GM19372 (cell line): ENCODE results near the gene SMCHD1.
"Not testable (repeated sequence)": the region's sequence is repeated elsewhere in the genome, so short reads cannot be mapped to it uniquely, and the experiment has no call there.

Source experiments
- ATAC-seq: cut with Tn5 transposase; IDR thresholded peaks from one replicate; pipeline ENCODE4 v1.9.1; 2021; ENCODE audit warnings: mild to moderate bottlenecking, low read depth, moderate library complexity; ENCODE audit not compliant: unreplicated experiment

Gene SMCHD1

DNA sequence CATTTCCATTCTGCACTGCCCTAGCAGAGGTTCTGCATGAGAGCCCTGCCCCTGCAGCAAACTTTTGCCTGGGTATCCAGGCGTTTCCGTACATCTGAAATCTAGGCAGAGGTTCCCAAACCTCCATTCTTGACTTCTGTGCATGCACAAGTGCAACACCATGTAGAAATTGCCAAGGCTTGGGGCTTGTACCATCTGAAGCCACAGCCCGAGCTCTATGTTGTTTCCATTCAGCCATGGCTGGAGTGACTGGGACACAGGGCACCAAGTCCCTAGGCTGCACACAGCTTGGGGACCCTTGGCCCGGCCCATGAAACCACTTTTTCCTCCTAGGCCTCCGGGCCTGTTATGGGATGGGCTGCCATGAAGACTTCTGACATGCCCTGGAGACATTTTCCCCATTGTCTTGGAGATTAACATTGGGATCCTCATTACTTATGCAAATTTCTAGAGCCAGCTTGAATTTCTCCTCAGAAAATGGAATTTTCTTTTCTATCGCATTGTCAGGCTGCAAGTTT, 154.2 kb downstream of the SMCHD1 start:
- ATAC-seq, result not testable (repeated sequence)

DNA sequence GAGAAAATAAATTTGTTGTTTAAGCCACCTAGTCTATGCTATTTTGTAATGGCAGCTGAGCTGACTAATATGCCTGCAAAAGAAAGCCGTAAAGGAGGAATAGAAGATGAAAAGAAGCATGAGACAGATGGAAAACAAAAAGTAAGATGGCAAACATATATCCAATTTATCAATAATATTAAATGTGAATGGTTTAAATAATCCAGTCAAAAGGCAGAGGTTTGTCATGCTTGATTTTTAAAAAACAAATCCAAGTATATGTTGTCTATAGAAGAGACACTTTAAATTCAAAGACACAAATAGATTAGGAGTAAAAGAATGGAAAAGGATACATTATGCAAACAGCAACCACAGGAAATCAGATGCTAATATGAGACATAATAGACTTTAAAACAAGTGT, 155.9 kb downstream of the SMCHD1 start:
- ATAC-seq, result no peak

DNA sequence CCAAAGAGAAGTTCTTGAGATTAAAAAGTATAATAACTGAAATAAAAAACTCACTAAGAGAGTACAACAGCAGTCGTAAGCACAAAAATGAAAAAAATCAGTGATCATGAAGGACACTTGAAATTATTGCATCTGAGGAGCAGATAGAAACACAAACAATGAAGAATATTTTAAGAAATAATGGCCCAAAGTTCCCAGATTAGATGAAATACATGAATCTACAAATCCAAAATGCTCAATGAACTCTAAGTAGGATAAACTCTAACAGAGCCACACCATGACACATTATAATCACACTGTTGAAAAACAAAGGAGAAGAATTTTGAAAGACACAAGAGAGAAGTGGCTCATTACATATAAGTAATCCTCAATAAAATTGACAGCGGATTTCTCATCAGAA, 159.4 kb downstream of the SMCHD1 start:
- no peak for ATAC-seq

DNA sequence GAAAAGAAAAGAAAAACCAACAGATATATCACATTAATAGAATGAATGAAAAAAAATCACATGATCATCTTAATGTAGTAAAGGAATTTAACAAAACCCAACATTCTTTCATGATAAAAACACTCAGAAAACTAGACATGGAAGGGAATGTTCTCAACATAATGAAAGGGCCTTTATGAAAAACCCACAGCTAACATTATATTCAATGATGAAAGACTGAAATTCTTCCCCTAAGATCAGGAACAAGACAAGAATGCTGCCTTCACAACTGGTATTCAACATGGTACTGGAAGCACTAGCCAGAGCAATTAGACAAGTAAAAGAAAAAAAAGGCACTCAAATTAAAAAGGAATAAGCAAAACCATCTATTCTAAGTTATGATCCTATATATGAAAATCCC, 162.8 kb downstream of the SMCHD1 start:
- no peak for ATAC-seq

DNA sequence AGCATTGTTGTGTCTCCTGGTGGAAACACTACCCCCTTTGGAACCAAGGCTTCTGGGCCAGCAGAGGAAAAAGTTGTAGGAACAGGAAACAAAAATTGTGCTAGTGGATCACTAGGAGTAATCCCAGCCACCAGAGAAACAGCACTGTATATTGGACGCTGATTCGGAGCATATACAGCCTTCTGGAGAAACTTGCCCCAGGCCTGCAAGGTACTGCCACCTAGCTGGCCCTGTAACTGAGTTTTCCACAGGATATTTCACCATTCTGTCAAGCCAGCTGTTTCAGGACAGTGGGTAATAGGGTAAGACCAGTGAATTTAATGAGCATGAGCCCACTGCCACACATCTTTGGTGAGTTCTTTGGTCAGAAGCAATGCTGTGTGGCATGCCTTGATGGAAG, 166.2 kb downstream of the SMCHD1 start:
- ATAC-seq, result no peak

GRCh38 chr18:2822213-2822921, 166.8 kb downstream of the SMCHD1 start:
- ATAC-seq, result no peak

- no peak for ATAC-seq
Measured at GRCh38 chr18:2823202-2823601, 167.7 kb downstream of the SMCHD1 start.

DNA sequence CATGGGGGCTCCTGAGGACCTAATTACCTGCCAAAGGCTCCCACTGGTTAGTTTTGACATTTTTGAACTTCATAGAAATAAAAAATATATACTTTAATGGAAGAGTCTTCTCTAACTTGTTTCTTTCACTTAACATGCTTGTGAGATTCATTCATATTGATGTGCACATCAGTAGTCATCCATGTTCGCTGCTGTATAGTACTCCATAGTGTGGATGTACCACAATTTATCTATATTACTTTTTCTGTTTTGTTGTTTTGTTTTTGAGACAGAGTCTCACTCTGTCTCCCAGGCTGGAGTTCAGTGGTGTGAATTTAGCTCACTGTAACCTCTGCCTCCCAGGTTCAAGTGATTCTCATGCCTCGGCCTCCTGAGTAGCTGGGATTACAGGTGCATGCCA, 168.4 kb downstream of the SMCHD1 start:
- ATAC-seq, result no peak

DNA sequence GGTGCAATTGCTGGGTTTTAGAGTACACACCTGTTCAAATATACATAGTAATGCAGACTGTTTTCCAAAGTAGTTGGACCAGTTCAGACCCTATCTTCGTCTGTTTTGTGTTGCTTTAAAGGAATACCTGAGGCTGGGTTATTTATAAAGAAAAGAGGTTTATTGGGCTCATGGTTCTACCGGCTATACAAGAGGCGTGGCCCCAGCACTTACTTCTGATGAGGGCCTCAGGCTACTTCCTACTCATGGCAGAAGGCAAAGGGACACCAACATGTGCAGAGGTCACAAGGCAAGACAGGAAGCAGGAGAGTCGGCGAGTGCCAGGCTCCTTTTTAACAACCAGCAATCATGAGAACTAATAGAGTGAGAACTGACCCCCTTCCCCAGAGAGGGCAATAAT, 169.3 kb downstream of the SMCHD1 start:
- no peak for ATAC-seq

GRCh38 chr18:2825613-2826175, 170.2 kb downstream of the SMCHD1 start:
- no peak for ATAC-seq

DNA sequence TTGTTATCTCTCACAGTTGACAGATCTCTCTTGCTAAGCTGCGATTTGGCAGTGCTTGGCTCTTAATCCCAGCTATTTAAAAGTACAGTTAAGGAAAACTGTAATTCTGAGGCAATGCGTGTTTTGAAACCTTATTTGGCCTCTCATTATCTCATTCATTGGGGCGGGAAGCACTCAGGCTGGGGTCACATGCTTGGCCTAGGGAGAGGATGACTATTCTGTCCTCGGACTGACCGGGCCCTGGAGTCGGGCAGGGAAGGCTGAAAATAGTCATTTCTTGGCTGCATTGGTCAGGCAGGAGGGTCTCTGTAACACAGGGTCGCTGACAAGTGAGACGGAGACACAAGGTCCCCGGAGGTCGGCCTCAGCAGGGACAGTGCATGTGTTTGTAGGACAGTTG, 171.1 kb downstream of the SMCHD1 start:
- no peak for ATAC-seq

GRCh38 chr18:2827061-2827460, 171.5 kb downstream of the SMCHD1 start:
- no peak for ATAC-seq

DNA sequence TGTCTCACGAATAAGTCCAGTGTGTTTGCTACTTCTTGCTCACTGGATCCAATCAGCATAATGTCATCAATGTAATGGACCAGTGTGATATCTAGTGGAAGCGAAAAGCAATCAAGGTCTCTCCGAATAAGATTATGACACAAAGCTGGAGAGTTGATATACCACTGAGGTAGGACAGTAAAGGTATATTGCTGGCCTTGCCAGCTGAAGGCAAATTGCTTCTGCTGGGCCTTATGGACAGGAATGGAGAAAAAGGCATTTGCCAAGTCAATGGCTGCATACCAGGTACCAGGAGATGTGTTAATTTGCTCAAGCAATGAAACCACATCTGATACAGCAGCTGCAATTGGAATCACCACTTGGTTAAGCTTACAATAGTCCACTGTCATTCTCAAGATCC, 180.6 kb downstream of the SMCHD1 start:
- not testable (repeated sequence) for ATAC-seq

- not testable (repeated sequence) for ATAC-seq
Measured at GRCh38 chr18:2837290-2837689, 181.8 kb downstream of the SMCHD1 start.

GRCh38 chr18:2839202-2839601, 183.7 kb downstream of the SMCHD1 start:
- ATAC-seq, result no peak

DNA sequence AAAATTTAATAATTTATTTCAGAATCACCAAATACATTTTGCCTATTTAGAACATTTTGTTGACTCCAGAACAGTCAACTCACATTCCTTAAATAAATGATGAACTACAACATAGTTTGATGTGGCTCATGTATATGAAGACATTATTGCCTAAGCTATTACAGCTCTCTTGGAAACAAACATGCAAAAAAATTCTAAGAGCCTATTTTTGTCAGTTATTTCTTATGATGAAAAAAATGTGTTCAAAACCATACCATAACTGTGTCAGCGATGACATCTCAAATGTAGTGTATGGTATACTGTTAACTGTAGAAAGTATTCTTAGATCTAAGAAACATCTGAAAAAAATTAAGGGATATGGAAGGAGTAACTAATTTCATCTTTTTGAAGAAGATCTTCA, 185.0 kb downstream of the SMCHD1 start:
- ATAC-seq, result no peak

- no peak for ATAC-seq
Measured at GRCh38 chr18:2843146-2843545, 187.6 kb downstream of the SMCHD1 start.

- ATAC-seq, result no peak
Measured at GRCh38 chr18:2845172-2845571, 189.6 kb downstream of the SMCHD1 start.

DNA sequence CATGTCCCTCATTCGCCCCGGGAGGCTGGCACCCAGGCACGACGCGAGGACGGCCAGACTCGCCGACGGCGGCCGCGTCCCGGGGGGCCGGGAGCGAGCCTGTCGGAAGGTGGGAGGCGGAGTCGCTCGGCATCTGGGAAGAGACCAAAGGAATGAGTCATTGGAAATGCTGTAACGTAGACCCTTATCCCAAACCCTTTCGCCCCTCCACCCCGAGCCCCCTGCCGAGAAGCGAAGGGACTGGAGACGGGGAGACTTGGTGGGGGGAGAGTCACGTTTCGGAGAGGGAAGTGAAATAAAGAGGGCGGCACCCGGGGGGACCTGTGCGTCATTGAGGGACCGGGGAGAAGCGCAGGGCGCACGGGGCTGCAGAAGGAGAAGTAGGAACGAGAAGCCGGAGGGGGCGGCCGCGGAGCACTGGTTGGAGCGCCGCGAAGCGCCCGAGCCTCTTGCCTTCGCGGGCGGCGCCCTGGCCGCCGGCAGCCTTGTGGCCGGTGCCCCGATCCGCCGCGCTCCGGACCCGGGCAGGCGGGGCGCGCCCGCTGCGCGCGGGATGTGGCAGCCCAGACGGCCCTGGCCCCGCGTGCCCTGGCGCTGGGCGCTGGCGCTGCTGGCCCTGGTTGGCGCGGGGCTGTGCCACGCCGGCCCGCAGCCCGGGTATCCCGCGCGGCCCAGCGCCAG, 191.2 kb downstream of the SMCHD1 start, which contains the start of gene EMILIN2:
TSS of gene EMILIN2 (plus strand) at position 371 of the 681 bp plus-strand sequence. CDS start at position 554, 183 bp downstream.
- peak; percentile 47 for ATAC-seq

DNA sequence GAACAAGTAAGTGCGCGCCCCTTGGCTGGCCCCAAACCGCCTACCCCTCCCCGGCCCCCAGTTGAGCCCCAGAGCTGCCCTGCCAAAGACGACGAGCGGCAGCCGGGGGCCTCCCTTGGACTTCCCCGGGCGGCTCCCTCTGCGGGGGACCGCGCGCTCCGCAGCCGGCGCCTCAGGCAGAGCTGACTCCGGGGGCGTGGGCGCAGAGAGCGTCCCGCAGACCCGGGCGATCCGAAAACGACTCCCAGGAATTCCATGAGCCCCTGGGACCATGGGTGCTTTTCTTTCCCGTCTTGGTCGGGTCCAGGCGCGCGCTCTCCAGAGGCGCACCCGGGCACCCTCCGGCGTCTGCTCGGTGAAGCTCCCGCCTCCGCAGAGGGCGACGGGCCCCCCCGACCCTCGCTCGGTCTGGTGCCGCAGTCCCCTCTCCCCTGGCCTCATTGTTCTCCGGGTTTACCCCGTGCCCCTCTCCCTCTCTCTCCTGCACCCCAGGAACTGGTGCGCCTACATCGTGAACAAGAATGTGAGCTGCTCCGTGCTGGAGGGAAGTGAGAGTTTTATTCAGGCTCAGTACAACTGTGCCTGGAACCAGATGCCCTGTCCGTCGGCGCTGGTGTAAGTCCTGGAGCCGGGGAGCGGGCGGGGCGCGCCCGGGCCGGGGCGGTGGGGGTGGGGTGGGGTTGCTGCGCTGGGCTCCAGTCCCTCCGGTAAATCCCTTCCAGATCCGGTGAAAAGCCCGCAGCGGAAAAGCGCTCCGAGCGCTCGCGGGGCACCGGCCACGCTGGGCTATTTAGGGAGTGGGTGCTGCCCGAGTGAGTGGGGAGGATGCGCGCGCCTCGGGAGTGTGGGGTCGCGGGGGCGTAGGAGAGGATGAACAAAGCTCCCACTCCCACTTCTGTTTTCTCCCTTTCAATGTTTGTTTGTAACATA, 192.1 kb downstream of the SMCHD1 start:
- ATAC-seq, result peak; percentile 39
